Measurements from ENCODE around the gene MRGPRD.

GRCh38 chr11:68959465-68960293 is 21.1 kb downstream of the MRGPRD start:
- TF ChIP-seq ELF4 (IDR thresholded peaks at IDR 0.05) (no peak), HDGF (IDR thresholded peaks at IDR 0.05; ENCODE audit: borderline replicate concordance) (no peak), NFRKB (IDR thresholded peaks at IDR 0.05) (no peak)

All from HEK293T (cell line).